Natural killer cell treated with Interleukin-12 subunit alpha and Interleukin-12 subunit beta and Interleukin-15 and Interleukin-18, amount 100 ng/mL, for 72 hours (primary cell): Measurements from ENCODE around the gene CARD14. TPM values are rescaled to one million over a fixed set of nuclear protein-coding genes. Genes with fewer than 3 reads are reported as not detected.
A peak's percentile ranks its signal among the peaks of the same experiment; 100 is the strongest.

ENCODE experiments used
- ATAC-seq, 2 donors: fragments of 150-1000 bp; cut with Tn5 transposase in 1 of 2; sonication (Bioruptor Pico), chemical (Tn5 transposase) in 1 of 2; 2 replicates each; pipeline ENCODE4 v1.10.0; 2021
- DNase-seq: peaks from one replicate; pipeline ENCODE4 v3.0.0; 2022; ENCODE audit warnings: low spot score
- H3K27ac Mint-ChIP-seq, 2 donors: 1 replicate in 1 of 2; 2 replicates in 1 of 2; pipeline ENCODE4 v1.8.0; 2022; ENCODE audit warnings: mixed read lengths in 2 of 2, mild to moderate bottlenecking in 1 of 2, moderate library complexity in 1 of 2
- H3K27me3 Mint-ChIP-seq, 2 donors: 1 replicate in 1 of 2; 2 replicates in 1 of 2; pipeline ENCODE4 v1.8.0; 2022; ENCODE audit warnings: mixed read lengths in 2 of 2
- H3K36me3 Mint-ChIP-seq: one replicate; pipeline ENCODE4 v1.8.0; 2022; ENCODE audit warnings: mixed read lengths
- H3K4me1 Mint-ChIP-seq, 2 donors: 1 replicate in 1 of 2; 2 replicates in 1 of 2; pipeline ENCODE4 v1.8.0; 2022; ENCODE audit warnings: low read depth in 2 of 2, mixed read lengths in 2 of 2, mild to moderate bottlenecking in 1 of 2
- H3K4me3 Mint-ChIP-seq: one replicate; pipeline ENCODE4 v1.8.0; 2022; ENCODE audit warnings: mixed read lengths
- H3K9me3 Mint-ChIP-seq: 2 replicates; pipeline ENCODE4 v1.8.0; 2022; ENCODE audit warnings: mixed read lengths
- total RNA-seq, 2 donors: library from RNA; stranded (reverse); gene quantifications; one replicate each; pipeline ENCODE4 v1.2.3, GENCODE V29; 2022

Gene CARD14
- total RNA-seq, 2 donors from 2014 or later: not detected

GRCh38 chr17:80214012-80214877, 44.4 kb downstream of the CARD14 start:
- Mint-ChIP-seq H3K9me3 (no peaks in the 10 kb centered on the region), H3K27me3 (no peaks in the 10 kb centered on the region), H3K4me1 (peaks cover 13 to 19% of the 10 kb centered on the region in 2 donors), H3K36me3 (no peaks in the 10 kb centered on the region), H3K4me3 (no peak overlapping the region), H3K27ac (no peak overlapping the region)
- no peak for ATAC-seq
- no peak for DNase-seq

- no peak for ATAC-seq
- no peaks in the 10 kb centered on the region for H3K9me3 Mint-ChIP-seq
- no peaks in the 10 kb centered on the region for H3K27me3 Mint-ChIP-seq
- no peaks in the 10 kb centered on the region for H3K36me3 Mint-ChIP-seq
- no peak overlapping the region for H3K4me3 Mint-ChIP-seq
- no peak for DNase-seq
- no peak overlapping the region for H3K27ac Mint-ChIP-seq
- peaks cover 19 to 24% of the 10 kb centered on the region in 2 donors for H3K4me1 Mint-ChIP-seq
Observed at GRCh38 chr17:80214878-80215210, 45.0 kb downstream of the CARD14 start.

- Mint-ChIP-seq H3K27me3 (no peaks in the 10 kb centered on the region), H3K36me3 (no peaks in the 10 kb centered on the region), H3K4me1 (peaks cover 22 to 24% of the 10 kb centered on the region in 2 donors), H3K4me3 (no peak overlapping the region), H3K27ac (peak overlapping the region in 1 of 2 donors; percentile 55), H3K9me3 (no peaks in the 10 kb centered on the region)
- DNase-seq (no peak), ATAC-seq (no peak)
Observed at GRCh38 chr17:80216473-80217456, 46.9 kb downstream of the CARD14 start.

- Mint-ChIP-seq H3K4me3 (peak overlapping the region; percentile 10), H3K9me3 (no peaks in the 10 kb centered on the region), H3K27ac (peak overlapping the region in 1 of 2 donors; percentile 55), H3K4me1 (peaks cover 22 to 24% of the 10 kb centered on the region in 2 donors), H3K27me3 (no peaks in the 10 kb centered on the region), H3K36me3 (no peaks in the 10 kb centered on the region)
- ATAC-seq: no peak
- no peak for DNase-seq
Observed at GRCh38 chr17:80217703-80218362, 48.0 kb downstream of the CARD14 start.

- no peaks in the 10 kb centered on the region for H3K9me3 Mint-ChIP-seq
- no peaks in the 10 kb centered on the region for H3K27me3 Mint-ChIP-seq
- H3K36me3 Mint-ChIP-seq: no peaks in the 10 kb centered on the region
- no peak for ATAC-seq
- DNase-seq: no peak
- H3K27ac Mint-ChIP-seq: peak overlapping the region; percentile 80 to 83
- H3K4me1 Mint-ChIP-seq: peaks cover 22 to 24% of the 10 kb centered on the region in 2 donors
- H3K4me3 Mint-ChIP-seq: peak overlapping the region; percentile 88
Observed at GRCh38 chr17:80218391-80218790, 48.6 kb downstream of the CARD14 start.

GRCh38 chr17:80219013-80219762, 49.4 kb downstream of the CARD14 start:
- Mint-ChIP-seq H3K9me3 (no peaks in the 10 kb centered on the region), H3K4me3 (peak overlapping the region; percentile 88), H3K27ac (peak overlapping the region; percentile 80 to 83), H3K27me3 (no peaks in the 10 kb centered on the region), H3K36me3 (no peaks in the 10 kb centered on the region), H3K4me1 (peaks cover 26 to 29% of the 10 kb centered on the region in 2 donors)
- ATAC-seq (peak; percentile 89 to 91), DNase-seq (peak; percentile 91)

GRCh38 chr17:80219763-80220053, 49.9 kb downstream of the CARD14 start:
- DNase-seq (no peak), ATAC-seq (peak in 1 of 2 donors; percentile 23)
- peak overlapping the region; percentile 88 for H3K4me3 Mint-ChIP-seq
- H3K36me3 Mint-ChIP-seq: no peaks in the 10 kb centered on the region
- no peaks in the 10 kb centered on the region for H3K9me3 Mint-ChIP-seq
- H3K27me3 Mint-ChIP-seq: no peaks in the 10 kb centered on the region
- H3K4me1 Mint-ChIP-seq: peaks cover 27 to 31% of the 10 kb centered on the region in 2 donors
- peak overlapping the region; percentile 80 to 83 for H3K27ac Mint-ChIP-seq

GRCh38 chr17:80220054-80220735, 50.4 kb downstream of the CARD14 start, which contains the start of the genes SGSH and SLC26A11:
SGSH (minus strand) TSS chr17:80220333; CDS start chr17:80220313, 20 bp downstream.
SLC26A11 (plus strand) TSS chr17:80220427; CDS start chr17:80221561, 1,134 bp downstream.
- ATAC-seq (peak; percentile 63 to 65), DNase-seq (no peak)
- Mint-ChIP-seq H3K27me3 (no peaks in the 10 kb centered on the region), H3K4me1 (peaks cover 27 to 31% of the 10 kb centered on the region in 2 donors), H3K27ac (peak within 1 kb of the TSS; percentile 80 to 83), H3K36me3 (no peaks in the 10 kb centered on the region), H3K9me3 (no peaks in the 10 kb centered on the region), H3K4me3 (peak within 1 kb of the TSS; percentile 88)

- peaks cover 27 to 31% of the 10 kb centered on the region in 2 donors for H3K4me1 Mint-ChIP-seq
- H3K27me3 Mint-ChIP-seq: no peaks in the 10 kb centered on the region
- H3K4me3 Mint-ChIP-seq: peak overlapping the region; percentile 79
- H3K27ac Mint-ChIP-seq: peak overlapping the region in 1 of 2 donors; percentile 62
- H3K36me3 Mint-ChIP-seq: no peaks in the 10 kb centered on the region
- DNase-seq (no peak), ATAC-seq (no peak)
- H3K9me3 Mint-ChIP-seq: no peaks in the 10 kb centered on the region
Observed at GRCh38 chr17:80220736-80221215, 50.9 kb downstream of the CARD14 start.

GRCh38 chr17:80221351-80222105, 51.7 kb downstream of the CARD14 start:
- H3K36me3 Mint-ChIP-seq: no peaks in the 10 kb centered on the region
- DNase-seq (no peak), ATAC-seq (no peak)
- H3K4me3 Mint-ChIP-seq: peak overlapping the region; percentile 79
- no peaks in the 10 kb centered on the region for H3K27me3 Mint-ChIP-seq
- H3K27ac Mint-ChIP-seq: peak overlapping the region in 1 of 2 donors; percentile 62
- H3K4me1 Mint-ChIP-seq: peaks cover 27 to 31% of the 10 kb centered on the region in 2 donors
- no peaks in the 10 kb centered on the region for H3K9me3 Mint-ChIP-seq

- Mint-ChIP-seq H3K9me3 (no peaks in the 10 kb centered on the region), H3K36me3 (no peaks in the 10 kb centered on the region), H3K4me1 (peaks cover 23 to 25% of the 10 kb centered on the region in 2 donors), H3K27me3 (no peaks in the 10 kb centered on the region), H3K27ac (no peak overlapping the region), H3K4me3 (no peak overlapping the region)
- no peak for DNase-seq
- no peak for ATAC-seq
Observed at GRCh38 chr17:80222376-80223141, 52.7 kb downstream of the CARD14 start.
